B cell (primary cell): ENCODE results near the gene SPINDOC.

ENCODE experiments used
- CTCF ChIP-seq: fragments of 200-600 bp; IDR thresholded peaks from one replicate; pipeline ENCODE4 v1.8.0; 2022; ENCODE audit warnings: antibody characterized with exemption, mild to moderate bottlenecking
- EZH2 ChIP-seq: IDR thresholded peaks from 2 replicates; pipeline ENCODE4 v1.6.1; 2012; ENCODE audit warnings: borderline replicate concordance, low read depth, mild to moderate bottlenecking, moderate library complexity, low read length; ENCODE audit not compliant: insufficient read depth, poor library complexity, severe bottlenecking

DNA sequence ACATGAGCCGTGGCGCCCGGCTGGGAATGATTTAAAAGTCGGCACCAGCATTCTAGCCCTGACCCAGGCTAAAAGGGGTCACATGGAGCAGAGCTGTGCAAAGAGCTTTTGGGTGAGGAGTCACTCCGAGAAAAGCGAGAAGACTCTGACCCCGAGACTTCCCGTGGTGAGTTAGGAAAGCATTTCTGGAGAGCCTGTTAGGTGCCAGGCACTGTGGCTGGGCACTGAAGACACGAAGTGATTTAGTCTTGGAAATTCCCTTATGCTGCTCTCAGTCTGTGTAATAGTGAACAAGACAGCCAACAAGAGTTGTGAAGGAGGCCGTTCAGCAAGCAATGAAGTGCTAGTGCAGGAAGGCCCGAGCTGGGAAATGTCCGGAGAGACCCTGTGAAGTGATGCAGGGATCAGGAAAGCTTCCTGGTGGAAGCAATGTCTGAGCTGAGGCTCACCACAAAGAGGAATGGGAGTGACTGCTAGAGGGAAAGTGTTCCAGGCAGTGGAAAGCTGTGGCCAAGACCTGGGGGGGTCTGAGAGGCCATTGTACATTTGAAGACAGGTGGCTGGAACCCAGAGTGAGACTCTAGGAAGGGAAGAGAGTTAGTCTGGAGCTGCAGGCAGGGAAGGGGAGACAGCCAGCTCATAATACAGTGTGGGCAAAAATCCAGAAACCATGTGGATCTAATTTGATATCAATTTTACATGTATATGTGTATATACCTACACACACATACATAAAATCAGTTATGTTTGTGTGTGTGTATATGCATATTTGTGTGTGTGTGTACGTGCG lies 57.3 kb downstream of the SPINDOC start:
- no peak for TF ChIP-seq CTCF
- TF ChIP-seq EZH2, result no peak
